ENCODE data around the gene PGAP6.
A peak's percentile ranks its signal among the peaks of the same experiment; 100 is the strongest.
"Not testable (repeated sequence)": the region's sequence is repeated elsewhere in the genome, so short reads cannot be mapped to it uniquely, and the experiment has no call there.

The PGAP6 gene

GRCh38 chr16:425082-425718 is 43.4 kb upstream of the PGAP6 start, which contains the start of gene RAB11FIP3:
Gene RAB11FIP3 (plus strand): TSS chr16:425649. CDS start chr16:426007, 358 bp downstream.
- peak; percentile 19 for TF ChIP-seq CTCF (IDR thresholded peaks at IDR 0.05; ENCODE audit: insufficient read depth, missing control alignments)
- DNase-seq (ENCODE audit: insufficient read length, low spot score) = peak; percentile 92
- no peak for FAIRE-seq

GRCh38 chr16:424623-425081 is 42.9 kb upstream of the PGAP6 start:
- FAIRE-seq = no peak
- no peak for DNase-seq (ENCODE audit: insufficient read length, low spot score)
- TF ChIP-seq CTCF (IDR thresholded peaks at IDR 0.05; ENCODE audit: insufficient read depth, missing control alignments) = no peak

DNA sequence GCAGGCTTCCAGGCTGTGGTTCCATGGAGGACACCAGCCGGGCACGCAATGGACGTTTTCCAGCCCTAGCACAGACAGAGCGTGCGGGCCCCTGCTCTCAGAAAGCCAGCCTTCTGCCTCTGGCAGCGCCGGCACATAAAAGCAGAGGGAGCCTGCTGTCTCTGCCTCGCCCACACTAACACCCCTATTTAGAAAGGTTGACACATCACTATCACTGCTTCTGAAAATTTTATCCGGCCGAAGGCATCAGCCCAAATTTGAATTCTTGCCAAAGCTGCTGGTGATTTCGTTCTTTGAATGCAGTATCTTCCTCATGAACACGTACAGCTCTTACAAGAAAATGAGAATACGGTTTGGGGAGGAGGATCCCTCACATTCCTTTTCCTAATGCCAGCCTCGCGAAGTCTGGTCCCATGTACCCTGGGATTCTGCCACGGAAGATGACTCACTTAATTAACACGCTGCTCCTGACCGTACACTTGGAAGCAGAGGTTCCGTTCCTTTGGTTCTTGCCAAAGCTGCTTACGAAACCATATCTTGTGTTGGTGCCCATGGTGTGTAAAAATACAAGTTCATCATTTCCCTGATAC is 42.4 kb upstream of the PGAP6 start:
- FAIRE-seq = no peak
- no peak for DNase-seq (ENCODE audit: insufficient read length, low spot score)
- TF ChIP-seq CTCF (IDR thresholded peaks at IDR 0.05; ENCODE audit: insufficient read depth, missing control alignments) = no peak

DNA sequence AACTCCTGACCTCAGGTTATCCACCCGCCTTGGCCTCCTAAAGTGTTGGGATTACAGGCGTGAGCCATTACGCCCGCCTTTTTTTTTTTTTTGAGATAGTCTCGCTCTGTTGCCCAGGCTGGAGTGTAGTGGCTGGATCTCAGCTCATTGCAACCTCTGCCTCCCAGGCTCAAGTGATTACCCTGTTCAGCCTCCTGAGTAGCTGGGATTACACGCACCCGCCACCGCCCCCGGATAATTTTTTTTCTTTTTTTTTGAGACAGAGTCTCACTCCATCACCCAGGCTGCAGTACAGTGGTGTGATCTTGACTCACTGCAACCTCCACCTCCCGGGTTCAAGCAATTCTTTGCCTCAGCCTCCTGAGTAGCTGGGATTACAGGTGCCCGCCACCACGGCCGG is 40.4 kb upstream of the PGAP6 start:
- not testable (repeated sequence) for FAIRE-seq

GRCh38 chr16:415170-415498 is 33.4 kb upstream of the PGAP6 start:
- not testable (repeated sequence) for FAIRE-seq; DNase-seq (ENCODE audit: insufficient read length, low spot score)

More for the DNA sequence above, 40.4 kb upstream of the PGAP6 start:
- DNase-seq (ENCODE audit: insufficient read length, low spot score) = not testable (repeated sequence)

GRCh38 chr16:414395-415169 is 32.8 kb upstream of the PGAP6 start:
- no peak for TF ChIP-seq CTCF (IDR thresholded peaks at IDR 0.05; ENCODE audit: insufficient read depth, missing control alignments)
- no peak for FAIRE-seq
- DNase-seq (ENCODE audit: insufficient read length, low spot score) = no peak

- FAIRE-seq (no peak), DNase-seq (ENCODE audit: insufficient read length, low spot score) (no peak)
- no peak for TF ChIP-seq CTCF (IDR thresholded peaks at IDR 0.05; ENCODE audit: insufficient read depth, missing control alignments)
These were observed 29.9 kb upstream of the PGAP6 start for GRCh38 chr16:411576-412265.
